H1 (cell line): ENCODE measurements around the gene TMPRSS13. TPM values are rescaled to one million over a fixed set of nuclear protein-coding genes. Genes with fewer than 3 reads are reported as not detected.

Experiments used
- CTCF ChIA-PET: fragments of 300-600 bp; sonication (Branson Sonifier 250); formaldehyde crosslinking; loops from one replicate; lab custom pipeline; 2021; ENCODE audit not compliant: partially characterized antibody; lab: Charles Lee
- POLR2A ChIA-PET: fragments of 300-600 bp; sonication (Branson Sonifier 250); formaldehyde crosslinking; loops from one replicate; lab custom pipeline; 2021; ENCODE audit warnings: inconsistent platforms; ENCODE audit not compliant: partially characterized antibody; lab: Charles Lee
- DNase-seq, 2 experiments: peaks; one replicate each; pipeline versions ENCODE4 v3.0.0 to v3.0.0-alpha.2; 2010 to 2022; ENCODE audit warnings: low spot score in 2 of 2, low read depth in 1 of 2, mixed read lengths in 1 of 2
- FAIRE-seq: peaks from 2 replicates; lab custom pipeline; 2011; peaks lifted over from hg19 to GRCh38; lab: Jason Lieb, UNC
- H2AFZ ChIP-seq: 2 replicates; pipeline ENCODE4 v1.8.1; 2012; ENCODE audit warnings: low read length, inconsistent platforms
- H2AK5ac ChIP-seq: 2 replicates; pipeline ENCODE4 v1.6.1; 2013; ENCODE audit warnings: low read depth, low read length
- H2BK120ac ChIP-seq: replicated peaks from 2 replicates; pipeline ENCODE3; 2013; ENCODE audit warnings: low read depth, low read length, inconsistent platforms
- H2BK12ac ChIP-seq: 2 replicates; pipeline ENCODE4 v1.6.1; 2013; ENCODE audit warnings: low read depth, low read length
- H2BK15ac ChIP-seq: 2 replicates; pipeline ENCODE4 v1.6.1; 2013; ENCODE audit warnings: low read length
- H2BK20ac ChIP-seq: 2 replicates; pipeline ENCODE4 v1.6.1; 2013; ENCODE audit warnings: low read length
- H2BK5ac ChIP-seq: 2 replicates; pipeline ENCODE4 v1.6.1; 2013; ENCODE audit warnings: low read depth, low read length
- H3K14ac ChIP-seq: 2 replicates; pipeline ENCODE4 v1.6.1; 2013; ENCODE audit warnings: inconsistent platforms; ENCODE audit not compliant: insufficient read length
- H3K18ac ChIP-seq: 2 replicates; pipeline ENCODE4 v1.6.1; 2013; ENCODE audit warnings: low read length; ENCODE audit errors: extremely low read depth
- H3K23ac ChIP-seq: 2 replicates; pipeline ENCODE4 v1.6.1; 2013; ENCODE audit warnings: inconsistent platforms; ENCODE audit not compliant: insufficient read length
- H3K23me2 ChIP-seq: 2 replicates; pipeline ENCODE4 v1.6.1; 2013; ENCODE audit warnings: low read depth, low read length
- H3K27ac ChIP-seq: 2 replicates; pipeline ENCODE4 v1.6.1; 2011; ENCODE audit warnings: low read depth, low read length, inconsistent platforms
- H3K27me3 ChIP-seq, 4 experiments: replicated peaks in 1 of 4; 1 replicate in 1 of 4; 2 replicates in 3 of 4; pipeline versions ENCODE4 v1.6.1 to v1.8.1; 2011 to 2013; ENCODE audit warnings: low read length in 3 of 4, mild to moderate bottlenecking in 3 of 4, inconsistent platforms in 2 of 4, mixed read lengths in 2 of 4, moderate library complexity in 1 of 4; ENCODE audit not compliant: control insufficient read depth in 3 of 4, insufficient read depth in 3 of 4; ENCODE audit errors: extremely low read depth in 1 of 4
- H3K36me3 ChIP-seq, 4 experiments: 2 replicates each; pipeline versions ENCODE4 v1.6.1 to v1.8.1; 2011 to 2013; ENCODE audit warnings: mild to moderate bottlenecking in 4 of 4, low read length in 3 of 4, moderate library complexity in 2 of 4, control low read depth in 1 of 4, inconsistent platforms in 1 of 4; ENCODE audit not compliant: insufficient read depth in 4 of 4, control insufficient read depth in 2 of 4
- H3K4ac ChIP-seq: replicated peaks from 2 replicates; pipeline ENCODE3; 2013; ENCODE audit warnings: low read length, low read depth, mixed read lengths, inconsistent platforms; ENCODE audit not compliant: insufficient read length
- H3K4me1 ChIP-seq, 4 experiments: replicated peaks in 1 of 4; 1 replicate in 1 of 4; 2 replicates in 3 of 4; pipeline versions ENCODE4 v1.6.1 to v1.8.1; 2011 to 2013; ENCODE audit warnings: low read length in 3 of 4, inconsistent platforms in 2 of 4, mixed read lengths in 1 of 4; ENCODE audit not compliant: insufficient read depth in 4 of 4, control insufficient read depth in 3 of 4
- H3K4me2 ChIP-seq, 2 experiments: 2 replicates each; pipeline versions ENCODE4 v1.6.1 to v1.8.1; 2011 to 2013; ENCODE audit warnings: low read depth in 2 of 2, low read length in 2 of 2, control low read depth in 1 of 2, inconsistent platforms in 1 of 2, mild to moderate bottlenecking in 1 of 2; ENCODE audit not compliant: insufficient read depth in 1 of 2
- H3K4me3 ChIP-seq, 4 experiments: fragments of 200-600, 300-600 bp in 1 of 4; sonication (generic), shearing (Covaris generic), sonication (Bioruptor Twin) in 1 of 4; 2 replicates each; pipeline versions ENCODE4 v1.5.1 to v1.8.1; 2011 to 2016; ENCODE audit warnings: low read length in 4 of 4, low read depth in 3 of 4, control low read depth in 2 of 4, inconsistent platforms in 2 of 4, mild to moderate bottlenecking in 2 of 4, mixed read lengths in 1 of 4, moderate library complexity in 1 of 4; ENCODE audit not compliant: insufficient read depth in 2 of 4; ENCODE audit errors: extremely low read depth in 1 of 4
- H3K56ac ChIP-seq: replicated peaks from 2 replicates; pipeline ENCODE3; 2013; ENCODE audit warnings: low read depth, mild to moderate bottlenecking, mixed read lengths, low read length, inconsistent platforms; ENCODE audit not compliant: insufficient read length
- H3K79me1 ChIP-seq: 2 replicates; pipeline ENCODE4 v1.6.1; 2013; ENCODE audit warnings: low read depth, low read length, control low read depth
- H3K79me2 ChIP-seq, 2 experiments: 2 replicates each; pipeline versions ENCODE4 v1.6.1 to v1.8.1; 2012 to 2013; ENCODE audit warnings: low read length in 2 of 2, mild to moderate bottlenecking in 2 of 2, inconsistent platforms in 1 of 2; ENCODE audit not compliant: insufficient read depth in 2 of 2, control insufficient read depth in 1 of 2
- H3K9ac ChIP-seq, 4 experiments: replicated peaks in 1 of 4; 1 replicate in 1 of 4; 2 replicates in 3 of 4; pipeline versions ENCODE4 v1.6.1 to v1.8.1; 2011 to 2013; ENCODE audit warnings: low read depth in 3 of 4, low read length in 3 of 4, control low read depth in 2 of 4, mild to moderate bottlenecking in 2 of 4, moderate library complexity in 2 of 4, inconsistent platforms in 1 of 4; ENCODE audit errors: extremely low read depth in 1 of 4
- H3K9me3 ChIP-seq, 2 experiments: 2 replicates each; pipeline versions ENCODE4 v1.6.1 to v1.8.1; 2012 to 2013; ENCODE audit warnings: mild to moderate bottlenecking in 2 of 2, moderate library complexity in 2 of 2, control low read depth in 1 of 2, inconsistent platforms in 1 of 2, low read depth in 1 of 2, low read length in 1 of 2, mixed read lengths in 1 of 2; ENCODE audit not compliant: insufficient read depth in 2 of 2
- H4K20me1 ChIP-seq, 2 experiments: replicated peaks in 1 of 2; 2 replicates each; pipeline versions ENCODE3 to v1.8.1; 2011 to 2013; ENCODE audit warnings: inconsistent platforms in 2 of 2, low read length in 2 of 2, mild to moderate bottlenecking in 1 of 2; ENCODE audit not compliant: insufficient read depth in 2 of 2, control insufficient read depth in 1 of 2
- H4K5ac ChIP-seq: 2 replicates; pipeline ENCODE4 v1.6.1; 2013; ENCODE audit warnings: low read length, low read depth, mixed read lengths, inconsistent platforms; ENCODE audit not compliant: insufficient read length
- H4K8ac ChIP-seq: 2 replicates; pipeline ENCODE4 v1.8.0; 2013; ENCODE audit warnings: mild to moderate bottlenecking, moderate library complexity, low read length, inconsistent platforms; ENCODE audit not compliant: insufficient read depth; ENCODE audit errors: extremely low read depth
- H4K91ac ChIP-seq: replicated peaks from 2 replicates; pipeline ENCODE3; 2013; ENCODE audit warnings: low read length, mixed read lengths, inconsistent platforms; ENCODE audit not compliant: insufficient read length
- KDM1A ChIP-seq: fragments of 200-600, 300-600 bp; sonication (generic); IDR thresholded peaks from 2 replicates; pipeline ENCODE4 v1.7.1; 2016; ENCODE audit warnings: mild to moderate bottlenecking, low read length, borderline replicate concordance
- SIX5 ChIP-seq: IDR thresholded peaks from 2 replicates; pipeline ENCODE4 v1.6.1; 2011; ENCODE audit warnings: mild to moderate bottlenecking, low read depth, low read length
- SP1 ChIP-seq: IDR thresholded peaks from 2 replicates; pipeline ENCODE4 v1.6.1; 2011; ENCODE audit warnings: low read depth, low read length
- TCF12 ChIP-seq: IDR thresholded peaks from 2 replicates; pipeline ENCODE4 v1.6.1; 2011; ENCODE audit warnings: low read depth, mild to moderate bottlenecking, low read length
- TEAD4 ChIP-seq: IDR thresholded peaks from 2 replicates; pipeline ENCODE4 v1.6.1; 2012; ENCODE audit warnings: low read depth, low read length, inconsistent platforms, mixed read lengths
- YY1 ChIP-seq: IDR thresholded peaks from 2 replicates; pipeline ENCODE4 v1.6.1; 2011; ENCODE audit warnings: low read depth, mild to moderate bottlenecking, low read length
- WGBS, 2 experiments: shearing (Covaris generic) in 1 of 2; methylation state at CpG; one replicate each; pipeline versions ENCODE4 v1.1.6 to v1.1.7; 2013 to 2015; ENCODE audit warnings: low lambda C conversion rate in 2 of 2, mixed read lengths in 2 of 2, inconsistent platforms in 1 of 2, low coverage in 1 of 2, missing lambda C conversion rate in 1 of 2; ENCODE audit not compliant: insufficient replicate concordance in 2 of 2, insufficient coverage in 1 of 2, insufficient read length in 1 of 2; ENCODE audit errors: extremely low coverage in 1 of 2, missing lambda C conversion rate in 1 of 2; 5-methylcytosine and 5-hydroxymethylcytosine counted together
- polyA plus RNA-seq, 7 experiments: library from polyadenylated mRNA; depleted of rRNA in 3 of 7; stranded (reverse) in 5 of 7; unstranded in 2 of 7; fragments of >200 nt in 5 of 7; fragments of 200-250 nt in 2 of 7; gene quantifications; 1 replicate in 5 of 7; 2 replicates in 1 of 7; 4 replicates in 1 of 7; pipeline versions ENCODE4 v1.2.1 to v1.2.3, GENCODE V29; 2011 to 2013; ENCODE audit warnings: missing spikeins in 2 of 7, mixed read lengths in 2 of 7
- total RNA-seq: library from RNA; stranded (reverse); fragmentation: NEBNext Ultra II Directional; extraction: Animal tissue kit (Norgen Biotek cat#: 25700); gene quantifications from 2 replicates; pipeline ENCODE4 v1.2.1, GENCODE V29; 2021
- TF ChIP-seq, protein P1 (sequence below): IDR thresholded peaks from 2 replicates; pipeline ENCODE4 v1.6.1; 2012; ENCODE audit warnings: low read length, inconsistent platforms

The TMPRSS13 gene
- total and polyA plus RNA-seq, 2 of the 8 experiments (the other 6 are each of a cell fraction or from before 2014, with no cell fraction given) = 0.61 to 0.79 TPM

DNA sequence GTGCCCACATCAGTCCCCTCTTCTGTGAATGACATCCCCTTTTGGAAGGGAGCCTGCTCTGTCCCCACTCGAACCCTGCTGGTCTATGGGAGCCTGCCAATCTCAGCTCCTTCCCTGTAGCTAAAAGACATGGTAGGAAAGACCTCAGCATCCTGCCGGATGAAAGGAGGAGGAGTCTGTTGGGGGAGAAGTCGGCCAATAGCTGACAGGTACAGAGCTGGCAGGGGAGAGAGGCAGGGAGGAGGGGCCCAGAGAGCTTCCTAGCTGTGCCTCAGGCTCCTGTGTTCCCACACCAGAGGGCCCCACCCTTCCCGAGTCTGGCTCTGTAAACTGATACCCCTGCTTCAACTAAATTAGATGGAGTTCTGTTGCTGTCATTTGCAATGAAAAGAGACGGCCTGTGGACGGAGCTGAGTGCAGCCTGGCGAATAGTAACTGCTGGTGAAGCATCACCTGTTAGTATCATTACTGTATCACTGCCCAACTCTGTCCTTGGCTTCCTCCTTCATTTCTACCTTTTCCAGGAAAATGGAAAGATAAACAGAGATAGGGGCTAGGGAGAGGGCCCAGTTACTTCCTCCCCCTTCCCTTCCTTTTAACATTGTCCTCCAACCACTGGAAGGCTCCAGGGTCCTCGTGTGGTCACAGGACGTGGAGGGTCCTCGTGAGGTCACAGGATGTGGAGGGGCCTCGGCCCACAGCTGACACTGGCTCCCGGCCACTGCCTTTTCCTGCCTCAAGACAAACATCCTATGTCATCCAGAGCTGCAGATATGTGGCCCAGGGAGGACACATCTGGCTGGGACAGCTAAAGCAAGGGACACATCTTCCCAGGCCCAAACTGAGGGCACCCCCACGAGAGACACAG is 67.8 kb downstream of the TMPRSS13 start:
- Histone ChIP-seq H4K20me1 (peaks cover 6 to 11% of the 10 kb centered on the region in 2 experiments), H3K79me1 (no peaks in the 10 kb centered on the region; the same call in 1 of the 2 replicates), H2BK12ac (no peak overlapping the region), H2AK5ac (no peak overlapping the region), H2BK5ac (no peak overlapping the region; the same call in 1 of the 2 replicates), H4K91ac (no peak overlapping the region), H3K4me3 (0 out of 8 replicates have a peak overlapping the region, but pooled peaks of 1 of the 4 experiments have one; percentile 1), H2BK15ac (no peak overlapping the region), H2BK20ac (no peak overlapping the region), H3K79me2 (peaks cover 0 to 32% of the 10 kb centered on the region in 2 experiments; a peak in 2 of 4 replicates), H3K9me3 (no peaks in the 10 kb centered on the region), H4K5ac (no peak overlapping the region), H3K9ac (no peak overlapping the region), H3K4ac (no peak overlapping the region), H3K4me1 (peaks cover 6 to 17% (median 13%) of the 10 kb centered on the region in 4 experiments), H3K4me2 (peak overlapping the region; percentile 7 to 47; a peak in 3 of 4 replicates), H3K14ac (no peak overlapping the region), H4K8ac (peak overlapping the region; percentile 51; the same call in 1 of the 2 replicates), H3K27me3 (no peaks in the 10 kb centered on the region), H3K36me3 (no peaks in the 10 kb centered on the region), H2BK120ac (no peak overlapping the region), H3K27ac (no peak overlapping the region), H3K56ac (no peak overlapping the region), H2AFZ (no peak overlapping the region), H3K23ac (no peak overlapping the region), H3K18ac (no peak overlapping the region), H3K23me2 (no peaks in the 10 kb centered on the region)
- WGBS, 2 experiments = 43% methylated on average over 13 of the region's 13 CpGs; no CpG with 5 or more reads in 1 of the 2 experiments
- DNase-seq = peak; percentile 72 to 75
- FAIRE-seq = peak; percentile 97
- CTCF ChIA-PET = interaction anchor here (1.0 to 5.8 kb wide), 14 partner anchors 12 to 436 kb away, joined by 3 to 28 read pairs (median 4); no protein-coding TSS in a partner anchor
- POLR2A ChIA-PET = interaction anchor here (2.7 kb wide), 1 partner anchor 15 kb away, joined by 12 read pairs; the partner anchor contains the start of gene FXYD6
- TF ChIP-seq SIX5 = peak; percentile 27; the same call in 1 of the 2 replicates
- no peak for TF ChIP-seq TCF12
- TF ChIP-seq, protein P1, sequence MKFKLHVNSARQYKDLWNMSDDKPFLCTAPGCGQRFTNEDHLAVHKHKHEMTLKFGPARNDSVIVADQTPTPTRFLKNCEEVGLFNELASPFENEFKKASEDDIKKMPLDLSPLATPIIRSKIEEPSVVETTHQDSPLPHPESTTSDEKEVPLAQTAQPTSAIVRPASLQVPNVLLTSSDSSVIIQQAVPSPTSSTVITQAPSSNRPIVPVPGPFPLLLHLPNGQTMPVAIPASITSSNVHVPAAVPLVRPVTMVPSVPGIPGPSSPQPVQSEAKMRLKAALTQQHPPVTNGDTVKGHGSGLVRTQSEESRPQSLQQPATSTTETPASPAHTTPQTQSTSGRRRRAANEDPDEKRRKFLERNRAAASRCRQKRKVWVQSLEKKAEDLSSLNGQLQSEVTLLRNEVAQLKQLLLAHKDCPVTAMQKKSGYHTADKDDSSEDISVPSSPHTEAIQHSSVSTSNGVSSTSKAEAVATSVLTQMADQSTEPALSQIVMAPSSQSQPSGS = no peak
- no peak for TF ChIP-seq TEAD4
- TF ChIP-seq SP1 = peak; percentile 8; the same call in 1 of the 2 replicates
- no peak for TF ChIP-seq KDM1A
- 0 out of 2 replicates have a peak, but pooled peaks have one; percentile 36 for TF ChIP-seq YY1
